ENCODE results near the gene IL22RA1.
A peak's percentile ranks its signal among the peaks of the same experiment; 100 is the strongest.

Gene IL22RA1

GRCh38 chr1:24164004-24164403 lies 21.1 kb upstream of the IL22RA1 start:
- DNase-seq, result no peak

GRCh38 chr1:24162201-24162600 lies 19.3 kb upstream of the IL22RA1 start:
- no peak for DNase-seq

- DNase-seq, result no peak
Observed at GRCh38 chr1:24161270-24161669, 18.3 kb upstream of the IL22RA1 start.

- no peak for DNase-seq
Observed at GRCh38 chr1:24159366-24159765, 16.4 kb upstream of the IL22RA1 start.

GRCh38 chr1:24157918-24158481 lies 15.1 kb upstream of the IL22RA1 start:
- DNase-seq, result no peak

GRCh38 chr1:24156542-24157260 lies 13.8 kb upstream of the IL22RA1 start:
- DNase-seq, result no peak

GRCh38 chr1:24155011-24155782 lies 12.3 kb upstream of the IL22RA1 start:
- DNase-seq, result no peak

GRCh38 chr1:24154215-24154614 lies 11.3 kb upstream of the IL22RA1 start:
- peak; percentile 16 for DNase-seq

- DNase-seq, result no peak
Observed at GRCh38 chr1:24152631-24153494, 9.9 kb upstream of the IL22RA1 start.

- peak; percentile 89 for DNase-seq
Observed at GRCh38 chr1:24151175-24151533, 8.2 kb upstream of the IL22RA1 start.

- DNase-seq, result peak; percentile 89
Observed at GRCh38 chr1:24150234-24151174, 7.6 kb upstream of the IL22RA1 start.

- DNase-seq, result no peak
Observed at GRCh38 chr1:24149866-24150233, 6.9 kb upstream of the IL22RA1 start.

- no peak for DNase-seq
Observed at GRCh38 chr1:24147816-24148215, 4.9 kb upstream of the IL22RA1 start.

GRCh38 chr1:24147194-24147593 lies 4.3 kb upstream of the IL22RA1 start:
- no peak for DNase-seq

GRCh38 chr1:24141311-24141997 lies 1.5 kb downstream of the IL22RA1 start:
- DNase-seq, result no peak

GRCh38 chr1:24140741-24141181 lies 2.2 kb downstream of the IL22RA1 start:
- DNase-seq, result no peak

- DNase-seq, result no peak
Observed at GRCh38 chr1:24139841-24140425, 3.0 kb downstream of the IL22RA1 start.

- no peak for DNase-seq
Observed at GRCh38 chr1:24139222-24139489, 3.8 kb downstream of the IL22RA1 start.

- DNase-seq, result no peak
Observed at GRCh38 chr1:24138476-24139221, 4.3 kb downstream of the IL22RA1 start.

GRCh38 chr1:24136956-24137539 lies 5.9 kb downstream of the IL22RA1 start:
- no peak for DNase-seq
